ENCODE results near the gene SAMD3.
"Not testable (repeated sequence)": the region's sequence is repeated elsewhere in the genome, so short reads cannot be mapped to it uniquely, and the experiment has no call there.

The SAMD3 gene

GRCh38 chr6:130129762-130130246 lies 92.9 kb downstream of the SAMD3 start:
- no peak for DNase-seq (ENCODE audit: low spot score)

DNA sequence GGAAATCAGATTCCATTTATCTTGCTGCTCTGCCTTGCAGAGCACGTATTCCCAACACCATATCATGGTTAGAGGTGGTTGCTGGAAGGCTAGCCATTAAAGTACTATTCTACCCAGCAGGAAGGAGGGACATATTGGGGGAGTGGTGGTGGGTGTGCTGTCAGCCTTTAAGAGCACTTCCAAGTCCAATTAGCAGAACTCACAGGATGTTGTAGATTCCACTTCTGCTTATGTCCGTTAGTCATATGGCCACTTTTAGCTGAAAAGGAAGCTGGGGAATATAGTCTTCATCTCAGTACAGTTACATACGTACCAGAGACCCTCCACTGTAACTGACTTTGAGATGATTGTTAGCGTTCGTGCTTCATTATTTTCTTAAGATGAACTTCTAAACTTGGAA lies 94.4 kb downstream of the SAMD3 start:
- no peak for DNase-seq (ENCODE audit: low spot score)

DNA sequence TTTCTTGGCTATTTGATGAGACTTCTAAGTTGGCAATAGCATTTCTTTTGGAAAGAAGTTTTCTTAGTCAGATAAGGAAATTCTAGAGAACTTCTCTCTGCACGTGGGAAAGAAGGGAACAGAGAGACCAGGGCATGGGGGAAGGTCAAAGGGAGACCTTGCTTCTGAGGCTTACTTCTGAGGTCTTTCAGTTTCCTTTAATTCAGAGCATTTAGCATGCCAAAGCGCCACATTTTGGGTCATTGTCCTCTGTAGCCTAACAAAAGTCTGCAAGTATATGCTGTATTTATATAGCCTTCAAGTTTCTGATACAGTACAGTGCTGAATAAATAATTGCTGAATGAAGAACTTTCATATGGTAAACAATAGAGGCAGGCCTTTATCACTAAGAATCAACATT lies 95.6 kb downstream of the SAMD3 start:
- DNase-seq (ENCODE audit: low spot score): no peak

DNA sequence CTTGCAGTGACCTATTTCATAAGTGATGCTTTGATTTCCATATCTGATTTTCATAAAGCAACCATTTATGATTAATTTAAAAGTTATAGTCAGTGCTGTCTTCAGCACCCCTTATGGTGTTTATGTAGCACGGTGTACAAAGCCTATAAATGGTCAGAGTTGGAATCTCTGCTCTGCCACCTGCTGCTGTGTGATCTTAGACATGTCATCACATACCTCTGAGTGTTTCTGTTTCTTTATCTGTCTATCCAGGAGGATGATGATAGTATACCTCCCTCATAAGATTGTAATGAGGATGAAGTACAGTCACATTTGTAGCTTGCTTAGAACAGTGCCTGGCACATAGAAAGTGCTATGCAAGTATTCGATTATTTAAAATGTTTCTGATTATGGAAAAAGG lies 100.5 kb downstream of the SAMD3 start:
- no peak for DNase-seq (ENCODE audit: low spot score)

DNA sequence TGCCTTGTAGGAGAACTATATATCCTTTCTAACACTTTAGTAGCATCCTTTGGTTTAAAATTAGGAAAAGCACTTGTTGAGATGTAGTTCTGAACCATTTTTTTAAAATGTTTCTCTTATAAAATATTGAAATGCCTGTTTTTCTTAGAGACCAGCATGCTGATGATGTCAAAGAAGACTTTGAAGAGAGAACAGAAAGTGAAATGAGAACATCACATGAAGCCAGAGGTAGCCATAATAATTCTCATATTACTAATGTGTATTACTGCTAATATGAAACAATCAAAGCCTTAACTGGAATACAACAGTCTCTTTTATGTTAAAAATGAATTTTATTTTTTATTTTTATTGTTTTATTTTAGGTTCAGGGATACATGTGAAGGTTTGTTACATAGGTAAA lies 102.0 kb downstream of the SAMD3 start:
- no peak for DNase-seq (ENCODE audit: low spot score)

GRCh38 chr6:130119211-130119610 lies 103.5 kb downstream of the SAMD3 start:
- DNase-seq (ENCODE audit: low spot score): no peak

DNA sequence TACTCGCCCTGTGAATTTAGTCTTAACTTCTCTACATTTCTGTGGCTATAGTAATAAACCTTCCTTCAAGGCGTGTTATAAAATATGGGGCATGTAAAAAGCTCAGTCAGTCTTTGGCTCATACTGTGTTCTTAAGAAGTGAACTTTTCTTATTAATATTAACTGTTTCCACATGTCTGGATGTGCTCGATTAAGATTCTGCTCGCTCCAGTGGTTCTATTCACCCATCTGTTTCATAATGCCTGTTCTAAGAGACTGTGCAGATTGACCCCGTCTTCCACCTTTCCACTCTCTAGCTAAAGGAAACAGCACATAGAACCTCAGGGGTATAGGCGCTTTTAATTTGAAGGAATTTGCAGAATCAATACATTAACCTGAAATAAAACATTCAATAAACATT lies 104.5 kb downstream of the SAMD3 start:
- DNase-seq (ENCODE audit: low spot score): no peak

DNA sequence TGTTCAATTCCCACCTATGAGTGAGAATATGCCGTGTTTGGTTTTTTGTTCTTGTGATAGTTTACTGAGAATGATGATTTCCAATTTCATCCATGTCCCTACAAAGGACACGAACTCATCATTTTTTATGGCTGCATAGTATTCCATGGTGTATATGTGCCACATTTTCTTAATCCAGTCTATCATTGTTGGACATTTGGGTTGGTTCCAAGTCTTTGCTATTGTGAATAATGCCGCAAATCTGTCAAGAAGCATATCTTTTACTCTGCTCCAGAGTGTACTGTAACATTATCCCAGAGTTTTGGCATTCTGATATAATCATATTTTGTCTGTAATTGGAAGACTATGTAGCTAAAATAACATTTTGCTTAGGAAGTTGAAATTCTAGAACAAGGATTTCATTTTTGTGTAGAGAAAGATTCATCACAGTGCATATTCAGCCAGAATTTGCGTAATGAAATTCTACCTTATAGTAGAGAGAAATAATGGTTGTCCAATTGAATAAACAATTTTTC lies 105.5 kb downstream of the SAMD3 start:
- DNase-seq (ENCODE audit: low spot score): not testable (repeated sequence)

GRCh38 chr6:130116273-130116672 lies 106.5 kb downstream of the SAMD3 start:
- DNase-seq (ENCODE audit: low spot score): no peak

GRCh38 chr6:130115036-130115435 lies 107.7 kb downstream of the SAMD3 start:
- DNase-seq (ENCODE audit: low spot score): no peak

DNA sequence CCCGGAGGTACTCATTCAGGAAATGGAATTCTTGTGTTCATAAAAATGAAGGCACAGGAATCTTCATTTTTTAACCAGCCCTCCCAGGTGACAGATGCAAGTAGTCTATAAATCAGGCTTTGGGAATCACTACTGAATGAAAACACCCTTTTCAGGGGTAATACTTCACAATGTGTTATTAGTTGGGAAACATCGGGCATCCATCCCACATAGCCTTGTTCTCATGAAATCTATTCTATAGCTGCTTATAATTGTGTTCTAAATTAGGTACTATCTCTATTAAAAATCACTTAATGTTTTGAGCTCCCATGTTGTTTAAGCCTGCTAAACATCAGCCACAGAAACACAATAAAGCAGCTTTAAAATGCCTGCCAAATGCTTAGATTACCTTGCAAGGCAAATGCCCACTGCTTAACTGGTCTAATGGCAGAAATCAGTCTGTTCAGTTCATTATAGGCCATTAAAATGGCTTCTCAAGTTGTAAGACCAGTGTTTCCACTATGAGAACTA lies 109.5 kb downstream of the SAMD3 start:
- no peak for DNase-seq (ENCODE audit: low spot score)

DNA sequence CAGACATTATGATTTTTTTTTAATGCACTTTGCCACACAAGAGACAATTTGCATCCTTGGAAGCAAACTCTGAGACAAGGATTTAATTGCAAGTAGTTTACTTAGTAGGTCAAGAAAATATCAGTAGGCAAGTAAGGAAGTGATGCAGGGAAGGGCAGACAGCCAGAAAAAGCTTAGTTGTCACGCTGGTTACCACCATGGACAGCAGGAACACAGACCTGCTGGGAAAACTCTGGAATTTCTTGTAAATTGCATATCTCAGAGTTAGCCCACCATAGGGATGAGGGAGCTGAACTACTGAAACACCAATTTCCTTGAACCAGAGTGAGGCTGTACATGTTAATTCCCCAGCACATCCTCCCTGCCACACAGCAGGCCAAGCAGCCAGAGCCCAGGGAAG lies 111.7 kb downstream of the SAMD3 start:
- DNase-seq (ENCODE audit: low spot score): no peak

GRCh38 chr6:130107710-130108109 lies 115.0 kb downstream of the SAMD3 start:
- no peak for DNase-seq (ENCODE audit: low spot score)

GRCh38 chr6:130105996-130106704 lies 116.6 kb downstream of the SAMD3 start:
- DNase-seq (ENCODE audit: low spot score): no peak

- DNase-seq (ENCODE audit: low spot score): no peak
Measured at GRCh38 chr6:130099119-130099518, 123.6 kb downstream of the SAMD3 start.

DNA sequence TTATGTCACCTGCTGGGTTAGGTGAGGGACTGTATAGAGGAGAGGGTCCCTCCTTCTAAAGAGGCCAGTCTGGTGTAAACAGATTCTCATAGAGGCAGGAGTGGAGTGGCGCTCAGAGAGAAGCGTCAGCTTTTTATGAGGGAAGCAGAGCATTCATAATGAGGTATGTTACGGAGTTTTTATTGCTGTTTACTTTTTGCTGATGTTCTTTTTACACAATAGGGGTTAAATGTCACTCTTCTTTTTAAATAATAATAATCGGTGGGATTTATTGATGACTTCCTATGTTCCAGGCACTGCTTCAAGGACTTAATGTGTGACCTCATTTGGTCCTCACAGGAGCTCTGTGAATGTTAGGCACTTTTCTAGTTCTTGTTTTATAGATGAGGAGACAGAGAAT lies 124.4 kb downstream of the SAMD3 start:
- DNase-seq (ENCODE audit: low spot score): no peak
